ENCODE data around the gene TRIM49B. TPM values are rescaled to one million over a fixed set of nuclear protein-coding genes. Genes with fewer than 3 reads are reported as not detected.

Gene TRIM49B
- total RNA-seq (2022; extraction: Qiagen RNA extraction; ENCODE audit: low read depth) = not detected in 5 replicates

GRCh38 chr11:49028523-49028922, at the start of gene TRIM49B:
TRIM49B (plus strand) TSS chr11:49028823; CDS start chr11:49031600, 2,777 bp downstream.

GRCh38 chr11:48983785-48984184, 44.8 kb upstream of the TRIM49B start, which contains the start of gene TRIM51G:
TRIM51G (minus strand) TSS chr11:48983885; CDS start chr11:48981695, 2,190 bp downstream.

GRCh38 chr11:49059012-49059411, 30.4 kb downstream of the TRIM49B start, which contains the start of gene TRIM64C:
TRIM64C (minus strand) TSS chr11:49059112; CDS start chr11:49059112, 0 bp downstream.

Other genes with a start within 250 kb of the TRIM49B start
- gene TRIM51G, start 44.9 kb upstream of the TRIM49B start, total RNA-seq (2022; extraction: Qiagen RNA extraction; ENCODE audit: low read depth) = not detected in 5 replicates
- gene TRIM64C, start 30.3 kb downstream of the TRIM49B start, total RNA-seq (2022; extraction: Qiagen RNA extraction; ENCODE audit: low read depth) = not detected in 5 replicates
- gene FOLH1, start 179.8 kb downstream of the TRIM49B start, total RNA-seq (2022; extraction: Qiagen RNA extraction; ENCODE audit: low read depth) = not detected in 5 replicates

Data from A549 treated with RU486 at 1 μM for 4 hours (cell line).